Esophagus squamous epithelium (tissue), 4 donors: ENCODE results near the gene ABCA12.

Source experiments
- POLR2A ChIP-seq, 4 donors: fragments of 450-650 bp; IDR thresholded peaks; one replicate each; pipeline ENCODE4 v1.6.1; 2017; ENCODE audit warnings: antibody characterized with exemption in 4 of 4, mild to moderate bottlenecking in 4 of 4, moderate library complexity in 3 of 4
- TF ChIP-seq, protein P1 (sequence below), 6 experiments: fragments of 450-650 bp in 4 of 6; fragments of 200-600 bp in 2 of 6; sonication (generic) in 2 of 6; IDR thresholded peaks; one replicate each; pipeline ENCODE4 v1.5.1; 2016 to 2019; ENCODE audit warnings: antibody characterized with exemption in 6 of 6, mild to moderate bottlenecking in 4 of 6, moderate library complexity in 4 of 6

DNA sequence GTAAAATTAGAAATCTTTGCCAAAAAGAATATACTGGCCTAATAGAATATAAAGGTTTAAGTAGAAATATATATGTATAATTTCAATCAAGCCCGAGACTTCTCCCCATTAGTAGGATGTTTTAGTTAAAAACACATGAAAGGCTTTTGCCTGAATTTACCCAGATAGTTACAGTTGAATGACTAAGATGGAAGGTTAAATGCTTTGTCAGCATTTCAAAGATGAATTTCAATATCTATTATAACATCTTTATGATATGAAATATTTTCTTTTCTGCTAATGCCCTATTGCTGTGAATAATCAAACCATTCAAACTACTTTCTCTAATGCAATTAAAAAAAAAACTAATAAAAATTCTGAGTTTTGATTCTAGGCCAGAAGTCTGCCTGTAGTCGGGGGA, 18.0 kb upstream of the ABCA12 start:
- TF ChIP-seq, protein P1, sequence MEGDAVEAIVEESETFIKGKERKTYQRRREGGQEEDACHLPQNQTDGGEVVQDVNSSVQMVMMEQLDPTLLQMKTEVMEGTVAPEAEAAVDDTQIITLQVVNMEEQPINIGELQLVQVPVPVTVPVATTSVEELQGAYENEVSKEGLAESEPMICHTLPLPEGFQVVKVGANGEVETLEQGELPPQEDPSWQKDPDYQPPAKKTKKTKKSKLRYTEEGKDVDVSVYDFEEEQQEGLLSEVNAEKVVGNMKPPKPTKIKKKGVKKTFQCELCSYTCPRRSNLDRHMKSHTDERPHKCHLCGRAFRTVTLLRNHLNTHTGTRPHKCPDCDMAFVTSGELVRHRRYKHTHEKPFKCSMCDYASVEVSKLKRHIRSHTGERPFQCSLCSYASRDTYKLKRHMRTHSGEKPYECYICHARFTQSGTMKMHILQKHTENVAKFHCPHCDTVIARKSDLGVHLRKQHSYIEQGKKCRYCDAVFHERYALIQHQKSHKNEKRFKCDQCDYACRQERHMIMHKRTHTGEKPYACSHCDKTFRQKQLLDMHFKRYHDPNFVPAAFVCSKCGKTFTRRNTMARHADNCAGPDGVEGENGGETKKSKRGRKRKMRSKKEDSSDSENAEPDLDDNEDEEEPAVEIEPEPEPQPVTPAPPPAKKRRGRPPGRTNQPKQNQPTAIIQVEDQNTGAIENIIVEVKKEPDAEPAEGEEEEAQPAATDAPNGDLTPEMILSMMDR (IDR thresholded peaks at IDR 0.05) = no peak
- TF ChIP-seq POLR2A (IDR thresholded peaks at IDR 0.05) = no peak
